ENCODE data around the gene GPC6. TPM values are rescaled to one million over a fixed set of nuclear protein-coding genes. Genes with fewer than 3 reads are reported as not detected.

The GPC6 gene
- total and polyA plus RNA-seq, 2 experiments from 2014 or later = 14.4 to 43.3 TPM

- H3K4me3 ChIP-seq = no peak overlapping the region
- TF ChIP-seq CTCF (IDR thresholded peaks at IDR 0.05; ENCODE audit: low read depth, low read length) = no peak
- no peak overlapping the region for H3K27ac ChIP-seq
- peaks cover 14% of the 10 kb centered on the region for H3K4me1 ChIP-seq (ENCODE audit: low read depth)
- no peaks in the 10 kb centered on the region for H3K36me3 ChIP-seq
- no peaks in the 10 kb centered on the region for H3K27me3 ChIP-seq
- DNase-seq (ENCODE audit: low read depth in 1 of 2, low spot score in 1 of 2) = no peak
- no peaks in the 10 kb centered on the region for H3K9me3 ChIP-seq (ENCODE audit: low read depth)
Measured at GRCh38 chr13:93517658-93518057, 291.1 kb downstream of the GPC6 start.

GRCh38 chr13:93521307-93521706 lies 294.7 kb downstream of the GPC6 start:
- no peak for TF ChIP-seq CTCF (IDR thresholded peaks at IDR 0.05; ENCODE audit: low read depth, low read length)
- Histone ChIP-seq H3K9me3 (ENCODE audit: low read depth) (no peaks in the 10 kb centered on the region), H3K27me3 (no peaks in the 10 kb centered on the region), H3K4me1 (ENCODE audit: low read depth) (peaks cover 14% of the 10 kb centered on the region), H3K27ac (no peak overlapping the region), H3K4me3 (no peak overlapping the region), H3K36me3 (no peaks in the 10 kb centered on the region)
- DNase-seq (ENCODE audit: low read depth in 1 of 2, low spot score in 1 of 2) = peak in 1 of 2 donors; percentile 65

- DNase-seq (ENCODE audit: low read depth in 1 of 2, low spot score in 1 of 2) = peak in 1 of 2 donors; percentile 31
- H3K4me1 ChIP-seq (ENCODE audit: low read depth) = peaks cover 14% of the 10 kb centered on the region
- no peak for TF ChIP-seq CTCF (IDR thresholded peaks at IDR 0.05; ENCODE audit: low read depth, low read length)
- H3K36me3 ChIP-seq = no peaks in the 10 kb centered on the region
- no peaks in the 10 kb centered on the region for H3K9me3 ChIP-seq (ENCODE audit: low read depth)
- H3K27ac ChIP-seq = no peak overlapping the region
- no peaks in the 10 kb centered on the region for H3K27me3 ChIP-seq
- H3K4me3 ChIP-seq = no peak overlapping the region
Measured at GRCh38 chr13:93522501-93522900, 295.9 kb downstream of the GPC6 start.

GRCh38 chr13:93525087-93525486 lies 298.5 kb downstream of the GPC6 start:
- Histone ChIP-seq H3K4me1 (ENCODE audit: low read depth) (peaks cover 17% of the 10 kb centered on the region), H3K4me3 (no peak overlapping the region), H3K27ac (no peak overlapping the region), H3K36me3 (no peaks in the 10 kb centered on the region), H3K9me3 (ENCODE audit: low read depth) (no peaks in the 10 kb centered on the region), H3K27me3 (no peaks in the 10 kb centered on the region)
- TF ChIP-seq CTCF (IDR thresholded peaks at IDR 0.05; ENCODE audit: low read depth, low read length) = no peak
- no peak for DNase-seq (ENCODE audit: low read depth in 1 of 2, low spot score in 1 of 2)

GRCh38 chr13:93527748-93528297 lies 301.2 kb downstream of the GPC6 start:
- DNase-seq (ENCODE audit: low read depth in 1 of 2, low spot score in 1 of 2) = no peak

More at GRCh38 chr13:93527748-93528297, 301.2 kb downstream of the GPC6 start:
- Histone ChIP-seq H3K36me3 (no peaks in the 10 kb centered on the region), H3K9me3 (ENCODE audit: low read depth) (no peaks in the 10 kb centered on the region), H3K4me3 (no peak overlapping the region), H3K27ac (no peak overlapping the region), H3K4me1 (ENCODE audit: low read depth) (peaks cover 3% of the 10 kb centered on the region), H3K27me3 (no peaks in the 10 kb centered on the region)
- TF ChIP-seq CTCF (IDR thresholded peaks at IDR 0.05; ENCODE audit: low read depth, low read length) = no peak
